GM21515 (cell line): ENCODE measurements around the gene TMEM53.
"Not testable (repeated sequence)": the region's sequence is repeated elsewhere in the genome, so short reads cannot be mapped to it uniquely, and the experiment has no call there.

Source experiments
- ATAC-seq: cut with Tn5 transposase; IDR thresholded peaks from one replicate; pipeline ENCODE4 v1.9.1; 2021; ENCODE audit not compliant: unreplicated experiment

Gene TMEM53

GRCh38 chr1:44673675-44674112 lies 587 bp downstream of the TMEM53 start:
- ATAC-seq: peak; percentile 8

GRCh38 chr1:44672961-44673674 lies 1.2 kb downstream of the TMEM53 start:
- no peak for ATAC-seq

- ATAC-seq: no peak
Measured at GRCh38 chr1:44672254-44672955, 1.9 kb downstream of the TMEM53 start.

- no peak for ATAC-seq
Measured at GRCh38 chr1:44670751-44671640, 3.3 kb downstream of the TMEM53 start.

GRCh38 chr1:44666719-44667118 lies 7.6 kb downstream of the TMEM53 start:
- ATAC-seq: not testable (repeated sequence)

- no peak for ATAC-seq
Measured at GRCh38 chr1:44664730-44665370, 9.4 kb downstream of the TMEM53 start.

GRCh38 chr1:44663417-44663816 lies 10.9 kb downstream of the TMEM53 start:
- no peak for ATAC-seq

- no peak for ATAC-seq
Measured at GRCh38 chr1:44662683-44663030, 11.6 kb downstream of the TMEM53 start.

- no peak for ATAC-seq
Measured at GRCh38 chr1:44661781-44662682, 12.2 kb downstream of the TMEM53 start.

GRCh38 chr1:44660176-44660575 lies 14.1 kb downstream of the TMEM53 start:
- ATAC-seq: no peak

GRCh38 chr1:44659566-44659965 lies 14.7 kb downstream of the TMEM53 start:
- no peak for ATAC-seq

- ATAC-seq: no peak
Measured at GRCh38 chr1:44655609-44656008, 18.7 kb downstream of the TMEM53 start.

GRCh38 chr1:44654621-44655187 lies 19.6 kb downstream of the TMEM53 start:
- no peak for ATAC-seq

- ATAC-seq: no peak
Measured at GRCh38 chr1:44653107-44653964, 20.9 kb downstream of the TMEM53 start.

- peak; percentile 53 for ATAC-seq
Measured at GRCh38 chr1:44652445-44653106, 21.7 kb downstream of the TMEM53 start.

- ATAC-seq: no peak
Measured at GRCh38 chr1:44651069-44651468, 23.2 kb downstream of the TMEM53 start.

- ATAC-seq: no peak
Measured at GRCh38 chr1:44650159-44650831, 24.0 kb downstream of the TMEM53 start.

GRCh38 chr1:44649788-44650158 lies 24.5 kb downstream of the TMEM53 start:
- ATAC-seq: no peak
